B cell (primary cell): ENCODE data around the gene IMMP2L. TPM values are rescaled to one million over a fixed set of nuclear protein-coding genes. Genes with fewer than 3 reads are reported as not detected.

Source experiments
- ATAC-seq: fragments of 200-7000 bp; cut with Tn5 transposase; one replicate; pipeline ENCODE4 v1.10.0; 2021; ENCODE audit warnings: low read depth, mild to moderate bottlenecking, moderate number of reproducible peaks, moderate library complexity
- CTCF ChIA-PET: fragments of 350-600 bp; sonication (Branson Sonifier 250); formaldehyde crosslinking; loops from one replicate; lab custom pipeline; 2021; ENCODE audit warnings: antibody characterized with exemption, inconsistent platforms; lab: Charles Lee
- POLR2A ChIA-PET: fragments of 350-600 bp; sonication (Branson Sonifier 250); formaldehyde crosslinking; loops from one replicate; lab custom pipeline; 2021; ENCODE audit warnings: antibody characterized with exemption; lab: Charles Lee
- DNase-seq: peaks from one replicate; pipeline ENCODE4 v3.0.0; 2013
- H2AFZ ChIP-seq: 2 replicates; pipeline ENCODE4 v1.6.1; 2012; ENCODE audit warnings: mild to moderate bottlenecking, low read depth, low read length; ENCODE audit not compliant: insufficient read depth, poor library complexity, severe bottlenecking
- H3K27ac ChIP-seq, 2 donors: 1 replicate in 1 of 2; 2 replicates in 1 of 2; pipeline ENCODE4 v1.5.1; 2012 to 2013; ENCODE audit warnings: low read length in 2 of 2, mild to moderate bottlenecking in 2 of 2, moderate library complexity in 1 of 2
- H3K27me3 ChIP-seq, 4 experiments: fragments of 200-600 bp in 1 of 4; sonication (generic) in 1 of 4; replicated peaks in 1 of 4; 1 replicate in 2 of 4; 2 replicates in 2 of 4; pipeline versions ENCODE4 v1.6.1 to v1.7.0; 2013 to 2016; ENCODE audit warnings: low read length in 3 of 4, mild to moderate bottlenecking in 2 of 4, mixed read lengths in 1 of 4, moderate library complexity in 1 of 4; ENCODE audit not compliant: insufficient read depth in 4 of 4, control insufficient read depth in 3 of 4; ENCODE audit errors: control extremely low read depth in 1 of 4
- H3K36me3 ChIP-seq, 2 experiments: replicated peaks in 1 of 2; 1 replicate in 1 of 2; 2 replicates in 1 of 2; pipeline versions ENCODE4 v1.6.1 to v1.7.1; 2013; ENCODE audit warnings: low read length in 1 of 2; ENCODE audit not compliant: insufficient read depth in 2 of 2, control insufficient read depth in 1 of 2; ENCODE audit errors: control extremely low read depth in 1 of 2, extremely low read depth in 1 of 2
- H3K4me1 ChIP-seq, 2 donors: fragments of 200-600 bp in 1 of 2; sonication (generic) in 1 of 2; 1 replicate in 1 of 2; 2 replicates in 1 of 2; pipeline versions ENCODE4 v1.5.1 to v1.6.1; 2013 to 2017; ENCODE audit warnings: low read length in 2 of 2; ENCODE audit not compliant: control insufficient read depth in 2 of 2, insufficient read depth in 2 of 2
- H3K4me2 ChIP-seq: replicated peaks from 2 replicates; pipeline ENCODE3; 2012; ENCODE audit warnings: mild to moderate bottlenecking, low read depth, low read length; ENCODE audit not compliant: poor library complexity, severe bottlenecking
- H3K4me3 ChIP-seq, 5 experiments: fragments of 200-600 bp in 1 of 5; sonication (generic) in 1 of 5; 1 replicate in 3 of 5; 2 replicates in 2 of 5; pipeline versions ENCODE4 v1.5.1 to v1.7.0; 2011 to 2016; ENCODE audit warnings: low read length in 4 of 5, mild to moderate bottlenecking in 4 of 5, low read depth in 2 of 5, control low read depth in 1 of 5, moderate library complexity in 1 of 5; ENCODE audit not compliant: insufficient read depth in 1 of 5; ENCODE audit errors: control extremely low read depth in 1 of 5, extremely low read depth in 1 of 5
- H3K79me2 ChIP-seq: fragments of 200-600 bp; sonication (generic); one replicate; pipeline ENCODE4 v1.6.0; 2016; ENCODE audit warnings: low read length; ENCODE audit not compliant: control insufficient read depth, insufficient read depth
- H3K9ac ChIP-seq: fragments of 200-600 bp; sonication (generic); 2 replicates; pipeline ENCODE4 v1.6.1; 2017; ENCODE audit warnings: mild to moderate bottlenecking, low read length, moderate library complexity
- H3K9me3 ChIP-seq, 3 donors: one replicate each; pipeline versions ENCODE4 v1.6.1 to v1.7.1; 2013; ENCODE audit warnings: low read length in 2 of 3; ENCODE audit not compliant: control insufficient read depth in 2 of 3, insufficient read depth in 1 of 3; ENCODE audit errors: control extremely low read depth in 1 of 3
- H4K20me1 ChIP-seq: 2 replicates; pipeline ENCODE4 v1.6.0; 2012; ENCODE audit warnings: mild to moderate bottlenecking, low read length; ENCODE audit not compliant: insufficient read depth, control insufficient read depth, poor library complexity, severe bottlenecking
- H3K27ac Mint-ChIP-seq: one replicate; pipeline ENCODE4 v1.8.0; 2021; ENCODE audit warnings: mixed read lengths
- H3K27me3 Mint-ChIP-seq: one replicate; pipeline ENCODE4 v1.8.0; 2021; ENCODE audit warnings: mixed read lengths
- H3K4me1 Mint-ChIP-seq: one replicate; pipeline ENCODE4 v1.8.0; 2021; ENCODE audit warnings: mixed read lengths
- H3K4me3 Mint-ChIP-seq: one replicate; pipeline ENCODE4 v1.8.0; 2021; ENCODE audit warnings: mixed read lengths
- H3K9me3 Mint-ChIP-seq: one replicate; pipeline ENCODE4 v1.8.0; 2022; ENCODE audit warnings: mixed read lengths; ENCODE audit not compliant: insufficient read depth
- CTCF ChIP-seq: fragments of 200-600 bp; IDR thresholded peaks from one replicate; pipeline ENCODE4 v1.8.0; 2022; ENCODE audit warnings: antibody characterized with exemption, mild to moderate bottlenecking
- EZH2 ChIP-seq: IDR thresholded peaks from 2 replicates; pipeline ENCODE4 v1.6.1; 2012; ENCODE audit warnings: borderline replicate concordance, low read depth, mild to moderate bottlenecking, moderate library complexity, low read length; ENCODE audit not compliant: insufficient read depth, poor library complexity, severe bottlenecking
- whole genome bisulfite sequencing: methylation state at CpG from one replicate; pipeline ENCODE4 v1.1.5; 2013; ENCODE audit warnings: missing lambda C conversion rate; ENCODE audit not compliant: insufficient coverage; 5-methylcytosine and 5-hydroxymethylcytosine counted together
- intact Hi-C: fragments of 100-400 bp; cut with micrococcal nuclease; formaldehyde crosslinking; loops from one replicate; pipeline ENCODE4 v1.10.0; 2022
- polyA plus RNA-seq: library from polyadenylated mRNA; depleted of rRNA; stranded (reverse); fragments of >200 nt; gene quantifications from 2 replicates; pipeline ENCODE4 v1.2.3, GENCODE V29; 2012
- total RNA-seq, 2 donors: library from RNA; stranded (reverse); fragments of 120-200 nt in 1 of 2; gene quantifications; 1 replicate in 1 of 2; 2 replicates in 1 of 2; pipeline versions ENCODE4 v1.2.3 to v1.2.4, GENCODE V29; 2013 to 2022

Gene IMMP2L
- total and polyA plus RNA-seq, 2 donors (not counting 1 experiment from before 2014, with no cell fraction given), result 3.8 to 34.2 TPM

GRCh38 chr7:111516612-111517011, 45.7 kb downstream of the IMMP2L start:
- Mint-ChIP-seq H3K27me3 (no peaks in the 10 kb centered on the region), H3K9me3 (no peaks in the 10 kb centered on the region), H3K4me1 (no peaks in the 10 kb centered on the region), H3K27ac (no peak overlapping the region), H3K4me3 (no peak overlapping the region)
- Histone ChIP-seq H3K27me3 (no peaks in the 10 kb centered on the region), H3K9ac (no peak overlapping the region), H3K36me3 (no peaks in the 10 kb centered on the region), H3K4me2 (no peak overlapping the region), H3K4me1 (no peaks in the 10 kb centered on the region), H3K27ac (no peak overlapping the region), H2AFZ (no peak overlapping the region), H3K79me2 (no peaks in the 10 kb centered on the region), H3K4me3 (no peak overlapping the region), H4K20me1 (no peaks in the 10 kb centered on the region), H3K9me3 (peaks cover 0 to 2% (median 0%) of the 10 kb centered on the region in 3 donors)
- intact Hi-C loops, result no loop called here
- POLR2A ChIA-PET, result no interaction called here
- ATAC-seq (no peak), DNase-seq (no peak)
- 100% methylated on average over 2 of the region's 4 CpGs for WGBS
- CTCF ChIA-PET, result no interaction called here
- TF ChIP-seq CTCF (no peak), EZH2 (no peak)

- H3K27ac ChIP-seq, result no peak overlapping the region
- no peak for TF ChIP-seq CTCF
- no peak for TF ChIP-seq EZH2
- H3K9me3 Mint-ChIP-seq, result no peaks in the 10 kb centered on the region
- H3K4me3 ChIP-seq, result no peak overlapping the region
- no peak overlapping the region for H2AFZ ChIP-seq
- peaks cover 0 to 2% of the 10 kb centered on the region in 2 donors for H3K4me1 ChIP-seq
- H3K4me3 Mint-ChIP-seq, result no peak overlapping the region
- H3K9ac ChIP-seq, result no peak overlapping the region
- no peak overlapping the region for H3K4me2 ChIP-seq
- intact Hi-C loops, result no loop called here
- no peaks in the 10 kb centered on the region for H3K79me2 ChIP-seq
- ChIA-PET CTCF (no interaction called here), POLR2A (no interaction called here)
- H3K9me3 ChIP-seq, result no peaks in the 10 kb centered on the region
- DNase-seq, result no peak
- no peaks in the 10 kb centered on the region for H3K36me3 ChIP-seq
- no peak overlapping the region for H3K27ac Mint-ChIP-seq
- H3K27me3 ChIP-seq, result no peaks in the 10 kb centered on the region
- WGBS, result no CpG with 5 or more reads among the region's 1 CpG
- no peaks in the 10 kb centered on the region for H3K27me3 Mint-ChIP-seq
- H4K20me1 ChIP-seq, result no peaks in the 10 kb centered on the region
- H3K4me1 Mint-ChIP-seq, result peaks cover 4% of the 10 kb centered on the region
- ATAC-seq, result no peak
These were observed 48.7 kb downstream of the IMMP2L start for GRCh38 chr7:111513566-111513965.
